Daoy (cell line): ENCODE results near the gene GNE. TPM values are rescaled to one million over a fixed set of nuclear protein-coding genes. Genes with fewer than 3 reads are reported as not detected.
"Not testable (repeated sequence)": the region's sequence is repeated elsewhere in the genome, so short reads cannot be mapped to it uniquely, and the experiment has no call there.

Experiments
- DNase-seq: peaks from one replicate; pipeline ENCODE4 v3.0.0-alpha.2; 2015; ENCODE audit warnings: low read depth
- total RNA-seq: library from RNA; depleted of rRNA; stranded (reverse); fragments of >200 nt; shearing (Covaris generic); gene quantifications from 2 replicates; pipeline ENCODE4 v1.2.3, GENCODE V29; 2014; rRNA removed

The GNE gene
- total RNA-seq: 15.0 and 20.3 TPM in 2 replicates

DNA sequence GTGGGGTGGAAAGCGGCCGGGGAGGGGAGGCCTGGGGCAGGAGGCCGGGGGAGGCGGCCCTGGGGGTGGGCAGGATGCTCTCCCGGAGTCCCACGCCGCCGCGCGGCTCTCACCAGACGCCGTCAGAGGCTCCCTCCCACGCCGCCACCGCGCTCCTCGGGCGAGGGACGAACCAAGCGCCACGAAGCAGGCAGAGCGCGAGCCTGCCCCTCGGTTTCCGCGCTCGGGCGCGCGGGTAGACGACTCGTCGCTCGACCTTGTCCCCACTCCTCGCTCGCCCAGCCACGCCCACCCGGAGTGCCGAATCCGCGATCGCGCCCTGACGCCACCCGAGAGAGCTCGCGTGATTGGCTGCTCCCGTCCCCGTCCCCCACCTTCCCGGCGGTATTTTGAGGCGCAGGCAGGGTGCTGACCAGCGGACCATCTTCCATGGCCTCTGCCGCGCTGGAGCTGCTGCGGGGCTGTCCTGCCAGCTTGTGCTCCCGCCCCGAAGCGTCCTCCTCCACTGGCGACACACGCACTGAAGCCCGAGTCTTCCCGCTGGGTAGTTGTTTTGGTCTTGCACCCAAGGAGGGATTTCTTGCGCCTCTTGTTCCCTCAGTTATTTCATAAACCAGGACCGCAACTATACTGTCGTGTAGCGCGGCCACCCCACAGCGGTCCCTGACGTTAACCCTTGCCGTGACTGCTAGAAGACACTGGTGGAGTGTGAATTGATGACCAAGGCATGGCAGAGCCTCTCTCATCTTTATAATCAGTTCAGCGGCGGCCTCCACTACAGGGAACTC, at the start of gene GNE:
GNE (minus strand) TSS at position 241 of the 788 bp plus-strand sequence. CDS start 9,093 bp downstream, outside the sequence.
- peak; percentile 99 for DNase-seq

- peak; percentile 56 for DNase-seq
Measured at GRCh38 chr9:36306471-36307306, 48.4 kb upstream of the GNE start.

GRCh38 chr9:36304366-36304765, 46.1 kb upstream of the GNE start:
- DNase-seq: not testable (repeated sequence)

DNA sequence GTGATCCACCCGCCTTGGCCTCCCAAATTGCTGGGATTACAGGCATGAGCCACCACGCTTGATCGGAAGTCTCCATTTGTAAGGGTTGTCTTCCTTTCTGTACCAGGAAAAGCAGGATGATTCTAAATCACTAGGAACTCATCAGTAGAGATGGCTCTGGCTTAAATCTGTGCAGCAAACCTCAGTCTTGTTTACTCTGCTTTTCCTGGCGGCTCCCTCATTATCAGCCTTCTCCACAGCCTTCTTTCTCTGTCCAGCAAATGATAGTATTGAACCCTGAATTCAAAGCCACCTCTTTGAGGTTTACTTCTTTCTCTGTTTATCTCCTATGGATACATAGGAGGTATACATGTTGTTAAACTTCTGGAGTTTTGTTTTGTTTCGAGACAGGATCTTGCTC, 43.0 kb upstream of the GNE start:
- DNase-seq: no peak

GRCh38 chr9:36298566-36298965, 40.3 kb upstream of the GNE start:
- DNase-seq: peak; percentile 41

DNA sequence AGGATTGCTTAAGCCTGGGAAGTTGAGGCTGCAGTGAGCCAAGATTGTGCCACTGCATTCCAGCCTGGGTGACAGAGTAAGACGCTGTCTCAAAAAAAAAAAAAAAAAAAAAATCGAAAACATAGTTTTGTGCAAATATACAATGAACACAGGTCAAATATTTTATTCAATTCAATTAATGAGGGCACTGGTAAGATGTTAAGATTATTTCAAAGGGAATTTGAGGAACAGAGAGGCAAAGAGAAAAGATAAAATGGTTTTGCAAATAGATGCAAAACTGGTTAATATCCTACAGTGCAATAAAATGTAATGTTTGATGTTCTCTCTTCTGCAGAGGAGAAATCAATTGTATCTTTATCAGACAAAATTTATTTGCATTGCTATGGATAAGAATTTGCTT, 39.5 kb upstream of the GNE start:
- DNase-seq: no peak

DNA sequence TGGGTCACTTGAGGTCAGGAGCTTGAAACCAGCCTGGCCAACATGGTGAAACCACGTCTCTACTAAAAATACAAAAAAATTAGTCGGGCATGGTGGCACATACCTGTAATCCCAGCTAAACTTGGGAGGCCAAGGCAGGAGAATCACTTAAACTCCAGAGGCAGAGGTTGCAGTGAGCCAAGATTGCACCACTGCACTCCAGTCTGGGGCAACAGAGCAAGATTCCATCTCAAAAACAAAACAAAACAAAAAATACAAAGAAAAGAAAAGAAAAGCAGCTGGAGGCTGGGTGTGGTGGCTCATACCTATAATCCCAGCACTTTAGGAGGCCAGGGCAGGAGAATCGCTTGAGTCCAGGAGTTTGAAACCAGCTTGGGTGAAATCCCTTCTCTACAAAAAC, 36.7 kb upstream of the GNE start:
- DNase-seq: not testable (repeated sequence)

DNA sequence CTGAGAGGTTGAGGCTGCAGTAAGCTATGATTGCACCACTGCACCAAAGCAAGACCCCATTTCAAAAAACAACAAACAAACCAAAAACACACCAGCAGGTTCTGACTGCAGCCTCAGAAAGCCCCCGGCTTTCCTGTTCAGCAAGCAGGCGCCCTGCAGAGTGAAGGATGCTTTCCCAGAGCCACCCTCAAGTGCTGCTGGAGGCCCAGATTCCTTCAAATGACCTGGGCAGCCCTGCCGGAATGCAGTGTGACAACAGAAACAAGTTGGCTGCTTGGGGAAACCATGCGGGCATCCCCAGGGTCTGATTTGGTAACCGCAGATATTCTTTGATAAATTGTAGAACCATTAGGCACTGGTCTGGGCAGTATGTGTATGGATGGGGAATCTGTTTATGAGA, 35.7 kb upstream of the GNE start:
- no peak for DNase-seq

GRCh38 chr9:36293171-36293570, 34.9 kb upstream of the GNE start:
- DNase-seq: no peak

DNA sequence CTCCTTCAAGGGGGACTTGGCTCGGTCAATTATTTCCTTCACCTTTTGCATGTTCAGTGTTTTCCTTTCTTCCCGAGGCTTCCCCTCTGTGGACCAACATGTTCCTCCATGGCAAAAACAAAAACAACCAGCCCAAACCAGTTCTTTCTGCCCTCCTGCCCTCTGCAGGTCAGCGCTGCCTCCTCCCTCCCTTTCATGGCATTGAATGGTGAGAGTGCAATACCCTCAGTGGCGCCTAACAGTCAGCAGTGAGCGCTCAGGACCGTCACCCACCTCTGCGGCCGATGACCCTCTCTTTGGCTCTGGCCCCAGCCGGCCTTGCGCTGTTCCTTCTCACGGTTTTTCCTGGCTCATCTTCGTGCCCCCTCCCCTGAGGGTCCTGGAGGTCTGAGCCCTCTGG, 34.4 kb upstream of the GNE start:
- no peak for DNase-seq

- no peak for DNase-seq
Measured at GRCh38 chr9:36290996-36291395, 32.7 kb upstream of the GNE start.

DNA sequence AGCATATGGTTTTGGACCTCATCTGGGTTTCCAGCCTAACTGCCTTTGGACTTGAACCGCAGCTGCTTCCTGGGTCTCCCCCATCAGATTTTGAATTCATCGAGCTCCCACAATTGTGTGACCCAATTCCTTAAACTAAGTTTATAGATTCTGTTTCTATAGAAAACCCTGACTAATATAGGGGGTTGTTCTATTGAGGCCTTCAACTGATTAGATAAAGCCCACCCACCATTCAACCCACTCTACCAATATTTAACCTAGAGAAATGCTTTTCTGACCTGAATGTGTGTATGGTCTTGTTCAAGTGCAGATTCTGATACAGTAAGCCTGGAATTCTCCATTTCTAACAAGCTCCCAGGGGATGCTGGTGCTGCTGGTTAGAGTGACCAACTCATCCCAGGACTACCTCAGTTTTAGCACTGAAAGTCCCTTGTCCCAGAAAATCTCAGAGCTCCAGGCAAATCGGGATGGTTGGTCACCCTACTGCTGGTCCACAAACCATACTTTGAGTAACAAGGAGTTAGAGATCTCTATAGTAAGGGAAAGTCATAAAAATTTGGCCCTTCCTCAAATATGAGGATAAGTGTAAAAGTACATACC, 31.7 kb upstream of the GNE start:
- DNase-seq: no peak

DNA sequence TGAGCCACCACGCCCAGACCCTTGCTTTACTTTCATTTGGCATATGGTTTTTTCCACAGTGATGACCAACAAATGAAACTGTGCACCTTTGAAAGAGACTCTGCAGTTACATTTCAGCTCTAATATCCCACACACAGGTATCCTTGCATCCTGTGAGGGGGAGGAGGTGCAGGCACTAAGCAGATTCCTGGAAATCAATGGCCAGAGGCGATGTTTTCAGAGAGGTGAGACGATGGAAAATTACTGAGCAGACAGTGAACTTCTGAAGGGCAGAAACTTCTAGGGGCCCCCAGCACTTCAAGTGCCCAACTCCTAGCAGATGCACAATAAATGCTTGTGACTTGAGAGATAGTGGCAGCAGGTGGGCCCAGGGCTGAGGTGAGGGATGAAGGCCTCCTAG, 29.8 kb upstream of the GNE start:
- DNase-seq: no peak

GRCh38 chr9:36286388-36286787, 28.1 kb upstream of the GNE start:
- DNase-seq: no peak

- DNase-seq: peak; percentile 41
Measured at GRCh38 chr9:36284226-36284625, 26.0 kb upstream of the GNE start.

- no peak for DNase-seq
Measured at GRCh38 chr9:36282275-36282674, 24.0 kb upstream of the GNE start.

DNA sequence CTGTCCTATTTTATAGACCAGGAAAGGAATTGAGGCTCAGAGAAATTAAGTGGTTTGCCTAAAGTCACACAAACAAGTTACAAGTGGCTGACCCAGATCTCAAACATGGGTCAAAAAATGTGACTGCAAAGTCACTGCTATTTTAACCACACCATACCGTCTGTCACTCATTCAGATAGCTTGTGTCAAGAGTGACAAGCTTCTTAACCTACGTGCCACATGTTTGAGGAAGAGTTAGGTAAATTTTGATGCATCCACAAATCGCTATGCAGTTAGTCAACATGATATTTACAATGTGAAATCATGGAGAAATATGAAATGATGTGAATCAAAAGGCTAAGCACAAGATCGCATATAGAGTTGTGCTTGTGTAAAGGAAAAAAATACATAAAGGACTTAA, 22.7 kb upstream of the GNE start:
- DNase-seq: no peak

DNA sequence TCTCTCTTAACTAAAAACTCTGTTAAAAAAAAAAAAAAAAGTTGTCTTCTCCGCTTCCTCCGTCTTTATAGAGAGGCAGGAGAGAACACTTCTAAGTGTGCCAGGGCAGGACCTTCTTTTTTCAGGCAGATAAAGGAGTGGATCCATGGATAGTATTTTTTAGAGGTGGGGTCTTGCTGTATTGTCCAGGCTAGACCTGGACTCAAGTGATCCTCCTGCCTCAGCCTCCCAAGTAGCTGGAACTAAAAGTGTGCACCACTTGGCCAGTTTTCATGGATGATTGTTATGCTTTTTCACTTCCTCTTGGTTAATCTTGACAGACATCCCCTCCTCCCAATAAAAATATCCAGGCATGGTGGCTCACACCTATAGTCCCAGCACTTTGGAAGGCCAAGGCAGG, 20.0 kb upstream of the GNE start:
- DNase-seq: no peak

GRCh38 chr9:36276781-36277181, 18.5 kb upstream of the GNE start:
- DNase-seq: peak; percentile 75

GRCh38 chr9:36276254-36276653, 18.0 kb upstream of the GNE start:
- no peak for DNase-seq

DNA sequence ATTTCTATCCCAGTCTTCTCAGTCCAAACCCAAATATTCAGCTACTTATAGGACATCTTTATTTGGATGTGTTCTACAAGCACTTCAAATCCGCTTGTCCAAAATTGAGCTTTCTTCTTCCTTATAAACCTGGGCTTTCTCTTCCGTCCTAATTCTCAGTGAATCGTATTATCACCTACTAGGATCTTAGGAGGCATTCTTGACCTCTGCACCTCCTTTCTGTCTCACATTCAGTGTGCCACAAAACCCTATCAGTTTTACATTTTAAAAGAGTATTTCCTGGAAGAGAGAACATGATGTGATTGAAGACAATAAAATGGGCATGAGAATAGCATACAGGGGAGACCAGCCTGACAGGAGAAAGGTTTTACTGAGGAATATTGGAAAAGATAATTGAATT, 16.8 kb upstream of the GNE start:
- no peak for DNase-seq

GRCh38 chr9:36273354-36273753, 15.1 kb upstream of the GNE start:
- not testable (repeated sequence) for DNase-seq

DNA sequence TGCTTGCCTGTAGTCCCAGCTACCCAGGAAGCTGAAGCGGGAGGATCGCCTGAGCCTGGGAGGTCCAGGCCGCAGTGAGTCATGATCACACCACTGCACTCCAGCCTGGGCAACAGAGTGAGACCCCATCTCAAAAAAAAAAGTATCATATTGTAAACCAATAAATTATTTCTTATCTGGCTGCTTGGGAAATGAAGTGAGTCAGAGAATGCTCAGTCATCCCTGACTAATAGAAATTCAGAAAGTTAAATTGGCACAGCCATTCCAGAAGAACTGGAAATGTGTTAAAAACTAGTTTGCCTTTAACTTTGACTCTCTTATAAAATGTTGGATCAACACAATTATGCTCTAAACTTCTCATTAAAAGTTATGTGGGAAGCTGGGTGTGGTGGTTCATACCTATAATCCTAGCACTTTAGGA, 9.8 kb upstream of the GNE start:
- peak; percentile 80 for DNase-seq
